Measurements from ENCODE around the gene YTHDF2. TPM values are rescaled to one million over a fixed set of nuclear protein-coding genes. Genes with fewer than 3 reads are reported as not detected.

The YTHDF2 gene
- total and polyA plus RNA-seq, 2 donors from 2014 or later, result 38.2 to 61.0 TPM

- DNase-seq (peak in 3 of 5 donors; percentile 59 to 73 (median 68)), FAIRE-seq (no peak)
- no peak overlapping the region for H3K4me3 ChIP-seq (ENCODE audit: low read length in 3 of 3)
- intact Hi-C loops (cut with DNase I), result no loop called here
- no peak for TF ChIP-seq CTCF (IDR thresholded peaks at IDR 0.05; ENCODE audit: borderline replicate concordance, extremely low read depth, insufficient read depth)
- H3K4me1 ChIP-seq (ENCODE audit: control insufficient read depth in 2 of 3, insufficient read depth in 2 of 3, low read depth in 1 of 3, low read length in 3 of 3), result no peaks in the 10 kb centered on the region
- H3K9ac ChIP-seq (ENCODE audit: low read length in 3 of 3), result no peak overlapping the region
- no peaks in the 10 kb centered on the region for H3K36me3 ChIP-seq (ENCODE audit: control insufficient read depth in 2 of 3, insufficient read depth in 3 of 3, low read length in 3 of 3)
- H3K27me3 ChIP-seq (ENCODE audit: control insufficient read depth, insufficient read depth, low read length), result peaks cover 11% of the 10 kb centered on the region
- no peak overlapping the region for H3K27ac ChIP-seq (ENCODE audit: low read depth in 2 of 2, low read length in 2 of 2)
- H3K9me3 ChIP-seq (ENCODE audit: control insufficient read depth in 2 of 3, insufficient read depth in 1 of 3, low read length in 3 of 3), result no peaks in the 10 kb centered on the region
These were observed 76.1 kb downstream of the YTHDF2 start for GRCh38 chr1:28812669-28813468.

- Histone ChIP-seq H3K36me3 (ENCODE audit: control insufficient read depth in 2 of 3, insufficient read depth in 3 of 3, low read length in 3 of 3) (no peaks in the 10 kb centered on the region), H3K9me3 (ENCODE audit: control insufficient read depth in 2 of 3, insufficient read depth in 1 of 3, low read length in 3 of 3) (no peaks in the 10 kb centered on the region), H3K4me3 (ENCODE audit: low read length in 3 of 3) (no peak overlapping the region), H3K9ac (ENCODE audit: low read length in 3 of 3) (no peak overlapping the region), H3K27ac (ENCODE audit: low read depth in 2 of 2, low read length in 2 of 2) (no peak overlapping the region), H3K4me1 (ENCODE audit: control insufficient read depth in 2 of 3, insufficient read depth in 2 of 3, low read depth in 1 of 3, low read length in 3 of 3) (no peaks in the 10 kb centered on the region), H3K27me3 (ENCODE audit: control insufficient read depth, insufficient read depth, low read length) (peaks cover 11% of the 10 kb centered on the region)
- TF ChIP-seq CTCF (IDR thresholded peaks at IDR 0.05; ENCODE audit: borderline replicate concordance, extremely low read depth, insufficient read depth), result no peak
- DNase-seq (no peak), FAIRE-seq (no peak)
- intact Hi-C loops (cut with DNase I), result no loop called here
These were observed 77.3 kb downstream of the YTHDF2 start for GRCh38 chr1:28813931-28814465.

- no peaks in the 10 kb centered on the region for H3K9me3 ChIP-seq (ENCODE audit: control insufficient read depth in 2 of 3, insufficient read depth in 1 of 3, low read length in 3 of 3)
- FAIRE-seq, result no peak
- no peaks in the 10 kb centered on the region for H3K4me1 ChIP-seq (ENCODE audit: control insufficient read depth in 2 of 3, insufficient read depth in 2 of 3, low read depth in 1 of 3, low read length in 3 of 3)
- no peaks in the 10 kb centered on the region for H3K36me3 ChIP-seq (ENCODE audit: control insufficient read depth in 2 of 3, insufficient read depth in 3 of 3, low read length in 3 of 3)
- H3K27ac ChIP-seq (ENCODE audit: low read depth in 2 of 2, low read length in 2 of 2), result no peak overlapping the region
- intact Hi-C loops (cut with DNase I), result no loop called here
- H3K4me3 ChIP-seq (ENCODE audit: low read length in 3 of 3), result no peak overlapping the region
- no peak for TF ChIP-seq CTCF (IDR thresholded peaks at IDR 0.05; ENCODE audit: borderline replicate concordance, extremely low read depth, insufficient read depth)
- DNase-seq, result peak in 1 of 5 donors; percentile 27
- peaks cover 5% of the 10 kb centered on the region for H3K27me3 ChIP-seq (ENCODE audit: control insufficient read depth, insufficient read depth, low read length)
- H3K9ac ChIP-seq (ENCODE audit: low read length in 3 of 3), result no peak overlapping the region
These were observed 78.9 kb downstream of the YTHDF2 start for GRCh38 chr1:28815533-28816185.
